Right atrium auricular region (tissue), 2 donors: Measurements from ENCODE around the gene ALDH3A2. TPM values are rescaled to one million over a fixed set of nuclear protein-coding genes. Genes with fewer than 3 reads are reported as not detected.
A peak's percentile ranks its signal among the peaks of the same experiment; 100 is the strongest.

ENCODE experiments used
- DNase-seq: peaks from one replicate; pipeline ENCODE4 v3.0.0-alpha.2; 2019; ENCODE audit warnings: low spot score
- H3K27ac ChIP-seq, 2 donors: fragments of 200-600 bp; sonication (generic); 1 replicate in 1 of 2; 2 replicates in 1 of 2; pipeline ENCODE4 v1.5.1; 2016 to 2019
- H3K27me3 ChIP-seq, 2 donors: fragments of 200-600 bp; sonication (generic); one replicate each; pipeline versions ENCODE4 v1.5.1 to v1.6.0; 2017 to 2019
- H3K36me3 ChIP-seq: fragments of 200-600 bp; sonication (generic); one replicate; pipeline ENCODE4 v1.5.1; 2016
- H3K4me1 ChIP-seq, 2 donors: fragments of 200-600 bp; sonication (generic); one replicate each; pipeline versions ENCODE4 v1.5.1 to v1.6.0; 2017 to 2019
- H3K4me3 ChIP-seq, 2 donors: fragments of 200-600 bp; sonication (generic); 1 replicate in 1 of 2; 2 replicates in 1 of 2; pipeline ENCODE4 v1.5.1; 2017 to 2019; ENCODE audit warnings: mild to moderate bottlenecking in 1 of 2, moderate library complexity in 1 of 2
- H3K9me3 ChIP-seq, 2 donors: fragments of 200-600 bp; sonication (generic); one replicate each; pipeline ENCODE4 v1.5.1; 2019
- CTCF ChIP-seq, 2 donors: fragments of 200-600 bp; sonication (generic); IDR thresholded peaks; one replicate each; pipeline ENCODE4 v1.5.1; 2019; ENCODE audit warnings: antibody characterized with exemption in 2 of 2
- total RNA-seq, 2 donors: library from RNA; depleted of rRNA; stranded (reverse); fragments of >200 nt; gene quantifications; one replicate each; pipeline ENCODE4 v1.1.0, GENCODE V29; 2016

ALDH3A2 gene
- 10 to 100 TPM; 45.8 to 52.3 TPM for total RNA-seq

- peak in 1 of 2 donors; percentile 54 for TF ChIP-seq CTCF (IDR thresholded peaks at IDR 0.05)
- Histone ChIP-seq H3K36me3 (peaks cover 8% of the 10 kb centered on the region), H3K4me3 (peak within 1 kb of the TSS; percentile 77 to 85), H3K4me1 (peaks cover 0 to 60% of the 10 kb centered on the region in 2 donors), H3K27ac (peak within 1 kb of the TSS; percentile 96 to 97), H3K27me3 (no peaks in the 10 kb centered on the region), H3K9me3 (no peaks in the 10 kb centered on the region)
- peak; percentile 98 for DNase-seq
Observed at GRCh38 chr17:19648475-19649273, at the start of gene ALDH3A2. Gene ALDH3A2 (plus strand): TSS chr17:19648751. CDS start chr17:19648972, 221 bp downstream.

DNA sequence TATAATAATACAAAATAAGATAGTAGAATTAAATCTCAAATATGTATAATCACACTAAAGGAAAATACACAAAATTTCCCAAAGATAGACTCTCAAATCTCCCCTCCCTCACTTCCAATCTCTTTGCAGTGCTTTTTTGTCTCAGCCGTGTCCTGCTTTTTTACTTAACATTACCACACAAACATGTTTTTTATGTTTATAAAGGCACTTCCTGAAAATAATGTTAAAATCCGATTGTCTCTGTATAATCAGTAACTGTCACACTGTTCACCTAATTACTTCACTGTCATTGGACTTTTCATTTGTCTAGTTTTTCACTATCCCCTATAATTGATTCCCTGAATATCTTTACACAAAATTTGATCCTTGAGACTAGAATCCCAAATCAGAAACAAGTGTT is 38.2 kb upstream of the ALDH3A2 start:
- no peak for DNase-seq
- H3K9me3 ChIP-seq, result no peaks in the 10 kb centered on the region
- no peak overlapping the region for H3K27ac ChIP-seq
- no peaks in the 10 kb centered on the region for H3K4me1 ChIP-seq
- no peak overlapping the region for H3K4me3 ChIP-seq
- no peaks in the 10 kb centered on the region for H3K27me3 ChIP-seq
- H3K36me3 ChIP-seq, result no peaks in the 10 kb centered on the region
- no peak for TF ChIP-seq CTCF (IDR thresholded peaks at IDR 0.05)

DNA sequence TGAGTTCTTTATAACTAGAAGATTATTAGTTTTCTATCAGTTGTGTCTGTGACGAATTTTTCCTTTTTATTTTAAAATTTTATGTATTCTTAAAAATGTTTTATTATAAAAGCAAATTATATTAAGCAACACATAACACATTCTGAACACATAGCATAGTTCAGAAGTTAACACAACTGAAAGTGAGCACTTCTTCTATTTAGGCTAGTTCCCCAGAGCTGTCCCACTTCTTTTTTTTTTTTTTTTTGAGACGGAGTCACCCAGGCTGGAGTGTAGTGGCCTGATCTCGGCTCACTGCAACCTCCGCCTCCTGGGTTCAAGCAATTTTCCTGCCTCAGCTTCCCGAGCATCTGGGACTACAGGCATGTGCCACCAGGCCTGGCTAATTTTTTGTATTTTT is 37.7 kb upstream of the ALDH3A2 start:
- Histone ChIP-seq H3K27ac (no peak overlapping the region), H3K36me3 (no peaks in the 10 kb centered on the region), H3K9me3 (no peaks in the 10 kb centered on the region), H3K27me3 (no peaks in the 10 kb centered on the region), H3K4me3 (no peak overlapping the region), H3K4me1 (no peaks in the 10 kb centered on the region)
- no peak for TF ChIP-seq CTCF (IDR thresholded peaks at IDR 0.05)
- no peak for DNase-seq

GRCh38 chr17:19613979-19614378 is 34.6 kb upstream of the ALDH3A2 start:
- no peak for TF ChIP-seq CTCF (IDR thresholded peaks at IDR 0.05)
- DNase-seq, result no peak
- Histone ChIP-seq H3K9me3 (peaks cover 0 to 16% of the 10 kb centered on the region in 2 donors), H3K36me3 (no peaks in the 10 kb centered on the region), H3K4me3 (no peak overlapping the region), H3K27ac (no peak overlapping the region), H3K27me3 (no peaks in the 10 kb centered on the region), H3K4me1 (no peaks in the 10 kb centered on the region)

DNA sequence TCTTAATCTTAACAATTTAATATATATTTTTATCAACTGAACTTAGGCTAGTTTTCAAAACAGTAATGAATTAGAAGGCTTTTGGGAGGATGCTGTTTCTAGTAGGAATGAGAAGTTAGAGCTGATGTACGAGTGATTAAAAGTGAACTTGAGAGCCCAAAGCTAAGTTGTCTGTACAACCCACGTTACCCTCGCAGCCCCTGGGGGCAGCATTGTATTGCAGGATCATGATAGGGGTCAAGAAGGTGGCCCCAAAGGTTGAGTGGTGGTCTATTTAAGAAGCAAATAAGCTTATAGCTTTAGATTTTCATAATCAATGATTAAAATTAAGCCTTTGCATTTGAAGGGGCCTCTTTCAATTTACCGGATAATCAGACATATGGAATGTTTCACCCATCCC is 33.7 kb upstream of the ALDH3A2 start:
- no peak for DNase-seq
- Histone ChIP-seq H3K4me3 (no peak overlapping the region), H3K27me3 (no peaks in the 10 kb centered on the region), H3K36me3 (no peaks in the 10 kb centered on the region), H3K4me1 (no peaks in the 10 kb centered on the region), H3K27ac (no peak overlapping the region), H3K9me3 (peaks cover 0 to 25% of the 10 kb centered on the region in 2 donors)
- TF ChIP-seq CTCF (IDR thresholded peaks at IDR 0.05), result no peak
